ENCODE data around the gene SLC44A4. TPM values are rescaled to one million over a fixed set of nuclear protein-coding genes. Genes with fewer than 3 reads are reported as not detected.
"Not testable (repeated sequence)": the region's sequence is repeated elsewhere in the genome, so short reads cannot be mapped to it uniquely, and the experiment has no call there.

SLC44A4 gene
- total and polyA plus RNA-seq, 4 donors, result 0.13 to 2.4 (median 0.17) TPM; not detected in 1

- TF ChIP-seq TAF1 (conservative IDR thresholded peaks at IDR 0.05) (no peak), FOXA1 (IDR thresholded peaks at IDR 0.05) (no peak), ATF3 (IDR thresholded peaks at IDR 0.05) (no peak), REST (IDR thresholded peaks at IDR 0.05) (no peak), SP1 (IDR thresholded peaks at IDR 0.05) (no peak)
Observed at GRCh38 chr6:31838968-31839367, 39.8 kb downstream of the SLC44A4 start (continued).

GRCh38 chr6:31838114-31838553 lies 40.7 kb downstream of the SLC44A4 start:
- 91% methylated on average over 9 of the region's 9 CpGs for WGBS
- Histone ChIP-seq H3K36me3 (ENCODE audit: control insufficient read depth in 4 of 4, insufficient read depth in 3 of 4, low read depth in 1 of 4, low read length in 3 of 4) (peaks cover 17 to 37% (median 25%) of the 10 kb centered on the region in 4 donors), H3K4me1 (ENCODE audit: control insufficient read depth in 4 of 4, insufficient read depth in 4 of 4, low read length in 3 of 4) (peaks cover 7 to 29% (median 23%) of the 10 kb centered on the region in 4 donors)
- H3K9ac ChIP-seq (ENCODE audit: low read depth in 1 of 2, low read length in 2 of 2); H3K27me3 ChIP-seq (ENCODE audit: control insufficient read depth in 4 of 4, insufficient read depth in 4 of 4, low read length in 3 of 4); H3K4me3 ChIP-seq (ENCODE audit: low read depth in 1 of 3, low read length in 3 of 3); H3K9me3 ChIP-seq (ENCODE audit: control insufficient read depth in 4 of 4, low read length in 3 of 4); H3K27ac ChIP-seq (ENCODE audit: low read depth in 1 of 2, low read length in 2 of 2); DNase-seq (ENCODE audit: low spot score): not testable (repeated sequence)

GRCh38 chr6:31837369-31838113 lies 41.3 kb downstream of the SLC44A4 start:
- Histone ChIP-seq H3K4me1 (ENCODE audit: control insufficient read depth in 4 of 4, insufficient read depth in 4 of 4, low read length in 3 of 4) (peaks cover 5 to 29% (median 23%) of the 10 kb centered on the region in 4 donors), H3K36me3 (ENCODE audit: control insufficient read depth in 4 of 4, insufficient read depth in 3 of 4, low read depth in 1 of 4, low read length in 3 of 4) (peaks cover 17 to 37% (median 25%) of the 10 kb centered on the region in 4 donors), H3K9me3 (ENCODE audit: control insufficient read depth in 4 of 4, low read length in 3 of 4) (no peaks in the 10 kb centered on the region), H3K27me3 (ENCODE audit: control insufficient read depth in 4 of 4, insufficient read depth in 4 of 4, low read length in 3 of 4) (no peaks in the 10 kb centered on the region), H3K9ac (ENCODE audit: low read depth in 1 of 2, low read length in 2 of 2) (peak overlapping the region in 1 of 2 donors; percentile 16), H3K27ac (ENCODE audit: low read depth in 1 of 2, low read length in 2 of 2) (peak overlapping the region in 1 of 2 donors; percentile 46), H3K4me3 (ENCODE audit: low read depth in 1 of 3, low read length in 3 of 3) (peak overlapping the region in 1 of 3 donors; percentile 17)
- DNase-seq (ENCODE audit: low spot score), result no peak
- TF ChIP-seq GABPA (IDR thresholded peaks at IDR 0.05 in 1 of 2, conservative IDR thresholded peaks at IDR 0.05 in 1 of 2), result no peak
- no peak for TF ChIP-seq EGR1 (IDR thresholded peaks at IDR 0.05; ENCODE audit: low read depth in 2 of 2)
- TF ChIP-seq HNF4A (conservative IDR thresholded peaks at IDR 0.05), result no peak
- no peak for TF ChIP-seq FOXA2 (IDR thresholded peaks at IDR 0.05)
- TF ChIP-seq RXRA (IDR thresholded peaks at IDR 0.05), result no peak
- no peak for TF ChIP-seq JUND (IDR thresholded peaks at IDR 0.05)
- no peak for TF ChIP-seq FOXA1 (IDR thresholded peaks at IDR 0.05)
- no peak for TF ChIP-seq REST (IDR thresholded peaks at IDR 0.05)
- no peak for TF ChIP-seq NR2F2 (IDR thresholded peaks at IDR 0.05)
- TF ChIP-seq YY1 (IDR thresholded peaks at IDR 0.05), result no peak
- no peak for TF ChIP-seq TAF1 (conservative IDR thresholded peaks at IDR 0.05)
- TF ChIP-seq ATF3 (IDR thresholded peaks at IDR 0.05), result no peak
- no peak for TF ChIP-seq ZBTB33 (IDR thresholded peaks at IDR 0.05)
- 54% methylated on average over 1 of the region's 1 CpG for WGBS
